Panc1 (cell line): ENCODE results near the gene ANKRD33B. TPM values are rescaled to one million over a fixed set of nuclear protein-coding genes. Genes with fewer than 3 reads are reported as not detected.

ENCODE experiments used
- ATAC-seq: fragments of 200-7000 bp; cut with Tn5 transposase; 2 replicates; pipeline ENCODE4 v1.9.1; 2020; ENCODE audit warnings: mild to moderate bottlenecking, moderate library complexity
- BruUV-seq: library from RNA; stranded (reverse); fragments of 400-500 nt; replicated peaks from 2 replicates; lab custom pipeline; 2021; lab: Mats Ljungman, UMichigan
- CTCF ChIA-PET: fragments of 300-600 bp; sonication (Branson Sonifier 250); formaldehyde crosslinking; loops from one replicate; lab custom pipeline; 2022; ENCODE audit warnings: antibody characterized with exemption; lab: Charles Lee
- POLR2A ChIA-PET: fragments of 300-600 bp; sonication (Branson Sonifier 250); formaldehyde crosslinking; loops from one replicate; lab custom pipeline; 2022; ENCODE audit warnings: antibody characterized with exemption; lab: Charles Lee
- DNase-seq: peaks from one replicate; pipeline ENCODE4 v3.0.0-alpha.2; 2010; ENCODE audit warnings: low read depth, low spot score
- H3K27ac ChIP-seq: 2 replicates; pipeline ENCODE4 v1.5.1; 2011; ENCODE audit warnings: mild to moderate bottlenecking, low read length, inconsistent platforms
- H3K27me3 ChIP-seq: fragments of 200-500 bp; sonication (Bioruptor generic); 2 replicates; pipeline ENCODE4 v1.6.0; 2014; ENCODE audit warnings: low read length, inconsistent platforms; ENCODE audit not compliant: control insufficient read depth, insufficient read depth
- H3K36me3 ChIP-seq: fragments of 200-500 bp; sonication (Bioruptor generic); 2 replicates; pipeline ENCODE4 v1.5.1; 2014; ENCODE audit warnings: inconsistent platforms, mild to moderate bottlenecking, low read length, moderate library complexity; ENCODE audit not compliant: control insufficient read depth, insufficient read depth
- H3K4me1 ChIP-seq: 2 replicates; pipeline ENCODE4 v1.5.1; 2011; ENCODE audit warnings: inconsistent platforms, mild to moderate bottlenecking, low read length, moderate library complexity; ENCODE audit not compliant: control insufficient read depth, insufficient read depth
- H3K4me3 ChIP-seq, 2 experiments: 2 replicates each; pipeline ENCODE4 v1.5.1; 2011 to 2012; ENCODE audit warnings: low read depth in 2 of 2, low read length in 2 of 2, mild to moderate bottlenecking in 2 of 2, inconsistent platforms in 1 of 2, moderate library complexity in 1 of 2
- H3K9me3 ChIP-seq: fragments of 200-500 bp; sonication (Bioruptor generic); 2 replicates; pipeline ENCODE4 v1.5.1; 2014; ENCODE audit warnings: low read depth, mild to moderate bottlenecking, inconsistent platforms, low read length, moderate library complexity; ENCODE audit not compliant: control insufficient read depth, insufficient read depth
- CTCF ChIP-seq: fragments of 450-650 bp; IDR thresholded peaks from 2 replicates; pipeline ENCODE4 v1.5.1; 2017; ENCODE audit warnings: mild to moderate bottlenecking
- POLR2AphosphoS5 ChIP-seq: IDR thresholded peaks from 2 replicates; pipeline ENCODE4 v1.6.1; 2012; ENCODE audit warnings: mild to moderate bottlenecking, low read depth, low read length, moderate library complexity
- REST ChIP-seq, 2 experiments: IDR thresholded peaks; 2 replicates each; pipeline ENCODE4 v1.6.1; 2011 to 2012; ENCODE audit warnings: low read depth in 2 of 2, control low read depth in 1 of 2, low read length in 1 of 2, mild to moderate bottlenecking in 1 of 2, moderate library complexity in 1 of 2; ENCODE audit not compliant: insufficient read depth in 1 of 2
- SIN3A ChIP-seq: IDR thresholded peaks from 2 replicates; pipeline ENCODE4 v1.6.1; 2012; ENCODE audit warnings: low read depth, mild to moderate bottlenecking, low read length, moderate library complexity, borderline replicate concordance; ENCODE audit not compliant: insufficient read depth
- TCF7L2 ChIP-seq: IDR thresholded peaks from 2 replicates; pipeline ENCODE4 v1.6.1; 2011; ENCODE audit warnings: mild to moderate bottlenecking, low read depth, low read length, inconsistent platforms
- in situ Hi-C: cut with HindIII; loops from 2 replicates; pipeline ENCODE4 v1.10.0; 2016; ENCODE audit warnings: low sequenced_read_pairs, low pct_unique_long_range_greater_than_20kb
- intact Hi-C: fragments of 100-400 bp; cut with micrococcal nuclease; formaldehyde crosslinking; loops from one replicate; pipeline ENCODE4 v1.10.0; 2022; ENCODE audit not compliant: unreplicated experiment
- total RNA-seq: library from RNA; stranded (reverse); gene quantifications from one replicate; pipeline ENCODE4 v1.2.1, GENCODE V29; 2021; ENCODE audit not compliant: unreplicated experiment

The ANKRD33B gene
- total RNA-seq, 1 experiment from 2014 or later: 19.1 TPM

GRCh38 chr5:10543585-10544040 is 20.3 kb upstream of the ANKRD33B start:
- Histone ChIP-seq H3K9me3 (no peaks in the 10 kb centered on the region), H3K27ac (no peak overlapping the region), H3K27me3 (no peaks in the 10 kb centered on the region), H3K36me3 (no peaks in the 10 kb centered on the region), H3K4me1 (no peaks in the 10 kb centered on the region), H3K4me3 (no peak overlapping the region)
- DNase-seq (no peak), ATAC-seq (no peak)
- ChIA-PET POLR2A (no interaction called here), CTCF (no interaction called here)
- BruUV-seq: no TSS peak
- in situ Hi-C loops: no loop called here
- TF ChIP-seq REST (IDR thresholded peaks at IDR 0.05; ENCODE audit: insufficient read depth in 1 of 2, low read depth in 2 of 2, low read length in 1 of 2): no peak
- no peak for TF ChIP-seq SIN3A
- TF ChIP-seq CTCF: no peak
- TF ChIP-seq POLR2AphosphoS5: no peak
- no peak for TF ChIP-seq TCF7L2
- intact Hi-C loops: no loop called here

GRCh38 chr5:10545084-10545483 is 18.8 kb upstream of the ANKRD33B start:
- H3K36me3 ChIP-seq: no peaks in the 10 kb centered on the region
- no peak for TF ChIP-seq REST (IDR thresholded peaks at IDR 0.05; ENCODE audit: insufficient read depth in 1 of 2, low read depth in 2 of 2, low read length in 1 of 2)
- no peak for TF ChIP-seq TCF7L2
- TF ChIP-seq POLR2AphosphoS5: no peak
- TF ChIP-seq CTCF: no peak
- no peak for TF ChIP-seq SIN3A
- no peaks in the 10 kb centered on the region for H3K9me3 ChIP-seq
- H3K27ac ChIP-seq: no peak overlapping the region
- no peaks in the 10 kb centered on the region for H3K4me1 ChIP-seq
- intact Hi-C loops: no loop called here
- ChIA-PET POLR2A (no interaction called here), CTCF (interaction anchor here (0.6 kb wide), 1 partner anchor 21 kb away, joined by 4 read pairs; no protein-coding TSS in a partner anchor)
- H3K27me3 ChIP-seq: no peaks in the 10 kb centered on the region
- DNase-seq (no peak), ATAC-seq (no peak)
- BruUV-seq: no TSS peak
- H3K4me3 ChIP-seq: no peak overlapping the region
- in situ Hi-C loops: no loop called here
